Stimulated activated CD8-positive, alpha-beta memory T cell treated with anti-CD3 and anti-CD28 coated beads, Interleukin-15, amount 100 ng/mL, for 48 hours (primary cell): Measurements from ENCODE around the gene ARHGEF4.
A peak's percentile ranks its signal among the peaks of the same experiment; 100 is the strongest.

Experiments
- DNase-seq, 2 donors: peaks; one replicate each; pipeline ENCODE4 v3.0.0-alpha.2; 2020; ENCODE audit warnings: low read depth in 2 of 2

The ARHGEF4 gene

DNA sequence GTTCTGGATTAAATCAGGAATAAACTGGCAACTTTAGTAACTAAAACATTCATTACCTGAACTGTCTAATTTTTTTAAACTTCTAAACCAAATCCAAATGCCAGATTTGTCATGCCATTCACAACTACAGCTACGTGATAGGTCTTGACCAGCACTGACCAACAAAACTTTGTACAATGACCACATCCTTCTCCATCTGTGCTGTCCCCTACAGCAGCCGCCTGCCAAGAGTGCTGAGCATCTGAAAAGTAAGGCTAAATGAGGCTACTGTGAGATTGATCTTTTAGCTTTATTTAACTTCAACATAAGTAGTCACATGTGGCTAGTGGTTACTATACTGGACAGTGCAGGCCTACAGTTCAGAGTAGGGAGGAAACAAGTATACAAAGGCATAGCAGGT, 248.9 kb downstream of the ARHGEF4 start:
- DNase-seq = no peak

DNA sequence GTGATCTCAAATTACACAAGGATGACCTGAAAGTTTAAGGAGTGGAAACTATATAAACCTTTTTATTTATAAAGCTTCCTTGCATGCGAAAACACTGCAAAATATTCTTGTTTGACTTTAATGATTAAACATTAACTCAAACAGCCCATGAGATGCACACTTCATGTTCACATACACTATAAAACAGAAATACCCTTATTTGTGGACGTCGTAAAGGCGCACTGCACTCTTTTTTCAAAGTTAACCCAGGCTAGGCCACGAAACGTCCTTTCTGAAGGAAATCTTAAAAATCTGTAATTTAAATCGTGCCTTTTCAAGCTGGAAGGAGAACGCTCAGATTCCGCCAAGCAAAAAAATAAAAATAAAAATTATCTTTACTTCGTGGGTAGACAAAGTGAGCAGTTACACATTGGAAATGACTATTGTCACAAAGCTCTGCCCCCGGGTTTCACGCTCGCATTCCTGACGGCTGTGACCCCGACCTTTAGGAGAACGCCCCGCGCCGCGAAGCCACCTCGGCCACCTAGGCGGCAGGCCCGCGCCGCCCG, 255.8 kb downstream of the ARHGEF4 start:
- no peak for DNase-seq

DNA sequence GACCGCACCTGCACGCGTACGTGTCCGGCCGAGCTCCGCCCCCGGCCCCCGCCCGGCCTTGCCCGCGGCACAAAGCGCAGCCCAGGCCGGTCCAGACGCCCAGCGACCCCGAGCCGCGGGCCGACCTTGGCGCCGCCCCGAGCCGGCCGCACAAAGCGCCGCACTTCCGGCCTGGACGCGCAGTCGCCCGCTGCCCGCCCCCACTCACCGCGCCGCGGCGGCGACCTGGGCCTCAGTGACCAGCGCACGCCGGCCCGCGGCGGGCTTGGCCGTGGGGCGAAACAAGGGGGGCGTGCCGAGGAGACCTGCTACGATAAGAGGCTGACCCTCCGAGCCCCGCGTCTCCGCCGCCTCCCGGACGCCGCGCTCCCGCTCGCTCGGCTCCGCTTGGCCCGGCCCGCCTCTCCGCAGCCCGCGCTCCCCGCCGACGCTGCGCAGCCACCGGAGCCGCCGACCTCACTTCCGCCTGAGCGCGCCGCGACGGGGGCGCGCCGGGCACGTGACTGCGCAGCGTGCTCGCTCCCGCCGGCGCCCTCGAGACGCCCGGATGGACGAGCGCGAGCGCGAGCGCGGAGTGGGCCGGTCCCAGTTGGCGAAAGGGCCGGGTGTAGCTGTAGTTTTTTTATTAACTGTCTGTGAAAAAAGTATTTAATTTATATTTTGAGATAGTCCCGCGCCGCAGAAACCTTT, 256.4 kb downstream of the ARHGEF4 start, which contains the start of gene FAM168B:
TSS of gene FAM168B (minus strand) at position 455 of the 690 bp plus-strand sequence. CDS start 10,814 bp downstream, outside the sequence.
- peak; percentile 82 to 83 for DNase-seq

DNA sequence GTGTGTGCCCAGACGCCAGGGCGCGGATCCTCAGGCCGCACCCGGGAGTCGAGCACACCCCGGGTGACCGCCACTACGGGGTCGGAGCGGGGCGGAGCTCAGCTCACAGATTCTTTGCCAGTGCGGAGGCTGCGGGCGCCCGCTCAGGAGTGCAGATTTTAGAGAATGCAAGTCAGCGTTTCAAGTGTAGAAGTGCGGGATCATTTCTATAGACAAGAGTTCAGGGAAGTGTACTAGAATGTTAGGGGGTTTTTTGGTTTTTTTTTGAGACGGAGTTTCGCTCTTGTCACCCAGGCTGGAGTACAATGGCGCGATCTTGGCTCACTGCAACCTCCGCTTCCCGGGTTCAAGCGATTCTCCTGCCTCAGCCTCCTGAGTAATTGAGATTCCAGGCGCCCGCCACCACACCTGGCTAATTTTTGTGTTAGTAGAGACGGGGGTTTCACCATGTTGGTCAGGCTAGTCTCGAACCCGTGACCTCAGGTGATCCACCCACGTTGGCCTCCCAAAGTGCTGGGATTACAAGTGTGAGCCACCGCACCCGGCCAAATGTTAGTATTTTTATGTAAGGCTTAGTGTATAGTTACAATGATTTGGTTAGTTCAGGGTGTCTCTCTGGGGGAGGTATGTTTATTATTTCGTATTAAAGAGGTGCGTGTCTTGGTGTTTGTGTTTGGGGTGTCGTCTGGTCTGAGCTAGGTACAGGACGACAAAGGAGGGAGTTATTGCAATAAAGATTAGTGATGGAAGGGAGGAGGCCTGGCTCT, 257.2 kb downstream of the ARHGEF4 start:
- DNase-seq = no peak

DNA sequence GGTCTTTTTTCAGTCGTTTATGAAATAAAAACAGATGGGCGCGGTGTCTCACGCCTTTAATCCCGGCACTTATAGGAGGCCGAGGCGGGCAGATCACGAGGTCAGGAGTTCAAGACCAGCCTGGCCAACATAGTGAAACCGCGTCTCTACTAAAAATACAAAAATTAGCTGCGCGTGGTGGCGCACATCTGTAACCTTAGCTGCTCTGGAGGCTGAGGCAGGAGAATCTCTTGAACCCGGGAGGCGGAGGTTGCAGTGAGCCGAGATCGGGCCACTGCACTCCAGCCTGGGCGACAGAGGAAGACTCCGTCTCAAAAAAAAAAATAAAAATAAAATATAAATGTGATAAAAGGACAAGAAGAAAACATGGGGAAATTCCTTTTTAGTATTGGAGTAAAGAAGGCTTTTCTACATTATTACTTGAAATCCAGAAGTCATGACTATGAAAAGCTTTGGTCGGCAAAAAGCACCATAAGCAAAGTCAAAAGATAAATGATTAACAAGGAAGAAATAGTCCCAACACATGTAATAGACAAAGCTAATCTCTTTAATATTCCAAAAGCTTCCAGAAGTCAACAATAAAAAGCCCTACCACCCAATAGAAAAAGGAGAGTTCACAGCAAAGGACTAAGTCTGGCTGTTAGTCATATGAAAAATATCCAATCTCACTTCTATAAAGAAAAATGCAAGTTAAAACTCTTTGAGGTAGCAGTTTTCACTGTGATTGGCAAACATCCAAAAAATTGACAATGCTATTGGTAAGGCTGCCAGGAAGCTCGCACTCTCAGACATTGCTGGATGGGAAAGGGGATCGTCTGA, 258.0 kb downstream of the ARHGEF4 start:
- no peak for DNase-seq
